AG20443 (cell line): Measurements from ENCODE around the gene SFRP5.

ENCODE experiments used
- DNase-seq: peaks from one replicate; pipeline ENCODE4 v3.0.0; 2012; ENCODE audit warnings: low spot score, mixed read lengths

SFRP5 gene

DNA sequence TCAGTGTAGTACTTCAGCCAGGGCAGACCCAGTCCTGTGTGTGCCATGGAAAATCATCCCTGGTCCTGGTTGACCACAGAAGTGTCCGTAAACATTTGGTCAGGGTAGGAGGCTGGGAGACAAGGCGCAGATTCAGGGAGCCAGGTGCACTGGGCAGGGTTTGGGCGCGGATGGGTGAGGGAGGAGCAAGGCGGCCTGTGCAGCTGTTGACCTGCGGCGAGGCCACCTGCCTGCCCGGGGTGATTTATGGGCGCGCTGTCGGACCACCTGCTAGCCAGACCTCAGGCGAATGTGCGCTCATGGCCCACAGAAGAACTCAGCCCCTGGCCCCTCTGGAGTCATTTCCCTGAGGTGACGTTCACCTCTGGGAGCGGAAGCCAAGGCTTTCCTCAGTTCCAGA lies 6.6 kb downstream of the SFRP5 start:
- no peak for DNase-seq

DNA sequence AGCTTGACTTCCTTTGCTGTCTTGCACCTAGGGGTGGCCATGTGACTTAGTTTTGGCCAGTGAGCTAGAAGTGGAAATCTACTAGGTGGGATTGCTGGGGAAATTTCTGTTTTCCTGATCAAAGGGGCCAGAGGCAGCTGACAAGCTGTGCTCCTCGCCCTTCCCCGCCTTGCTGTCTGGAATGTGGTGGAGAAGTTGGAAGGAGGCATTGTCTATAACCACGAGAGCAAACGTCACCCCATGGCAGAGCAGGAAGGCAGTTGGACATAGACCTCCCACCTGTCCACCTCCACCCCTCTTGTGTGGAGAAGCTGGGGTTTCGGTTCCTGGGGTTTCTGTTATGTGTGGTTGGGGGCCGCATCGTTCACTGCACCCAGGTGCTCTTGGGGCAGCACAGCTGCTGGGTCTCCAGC lies 7.3 kb downstream of the SFRP5 start:
- DNase-seq: no peak

DNA sequence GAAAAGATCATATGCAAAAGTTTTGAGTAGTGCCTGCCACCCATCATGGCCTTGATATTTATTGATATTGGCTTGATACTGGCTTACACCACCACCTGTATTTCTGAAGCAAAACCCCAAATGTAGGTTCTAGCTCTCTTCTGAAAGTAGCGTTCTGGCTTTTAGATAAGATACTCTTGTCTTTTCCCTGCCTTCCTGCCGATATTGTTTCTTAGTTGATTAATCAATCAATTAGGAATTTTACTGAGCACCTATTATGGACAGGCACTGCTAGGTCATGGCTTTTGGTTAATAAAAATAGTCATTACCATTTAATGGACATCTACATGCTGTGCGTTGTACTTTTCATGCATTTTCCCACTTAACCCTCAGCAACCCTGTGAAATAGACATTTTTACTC lies 7.9 kb downstream of the SFRP5 start:
- no peak for DNase-seq

DNA sequence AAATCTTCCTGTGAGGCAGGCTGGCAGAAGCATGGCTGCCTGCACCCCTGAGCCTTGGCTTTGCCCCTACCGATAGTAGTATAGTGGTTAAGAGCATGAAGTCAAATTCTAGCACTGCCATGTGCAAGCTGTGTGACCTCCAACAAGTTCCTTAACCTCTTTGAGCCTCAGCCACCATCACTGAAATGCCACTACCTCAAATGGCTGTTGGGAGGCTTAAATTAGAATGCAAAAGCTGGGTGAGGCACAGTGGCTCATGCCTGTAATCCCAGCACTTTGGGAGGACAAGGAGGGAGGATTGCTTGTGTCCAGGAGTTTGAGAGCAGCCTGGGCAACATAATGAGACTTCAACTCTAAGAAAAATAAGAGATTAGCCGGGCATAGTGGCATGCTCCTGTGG lies 8.4 kb downstream of the SFRP5 start:
- no peak for DNase-seq

DNA sequence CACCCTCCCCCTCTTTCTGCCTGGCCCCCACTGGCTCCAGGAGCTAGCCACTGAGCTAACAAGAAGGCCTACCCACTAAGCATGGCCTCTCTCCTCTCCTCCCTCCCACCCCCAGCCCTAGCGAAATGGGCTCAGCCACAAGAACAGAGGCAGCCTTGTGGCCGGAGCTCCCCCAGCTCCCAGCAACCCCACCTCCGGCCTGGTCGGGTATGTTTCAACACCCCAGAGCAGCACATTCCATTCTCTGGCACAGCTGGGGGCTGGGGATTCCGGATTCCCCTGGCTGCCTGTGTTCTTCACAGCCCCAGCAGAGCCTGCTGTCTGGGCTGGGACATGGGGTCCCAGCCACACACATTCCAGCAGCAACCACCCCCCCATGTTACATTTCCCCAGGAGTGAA lies 9.0 kb downstream of the SFRP5 start:
- DNase-seq: peak; percentile 44

DNA sequence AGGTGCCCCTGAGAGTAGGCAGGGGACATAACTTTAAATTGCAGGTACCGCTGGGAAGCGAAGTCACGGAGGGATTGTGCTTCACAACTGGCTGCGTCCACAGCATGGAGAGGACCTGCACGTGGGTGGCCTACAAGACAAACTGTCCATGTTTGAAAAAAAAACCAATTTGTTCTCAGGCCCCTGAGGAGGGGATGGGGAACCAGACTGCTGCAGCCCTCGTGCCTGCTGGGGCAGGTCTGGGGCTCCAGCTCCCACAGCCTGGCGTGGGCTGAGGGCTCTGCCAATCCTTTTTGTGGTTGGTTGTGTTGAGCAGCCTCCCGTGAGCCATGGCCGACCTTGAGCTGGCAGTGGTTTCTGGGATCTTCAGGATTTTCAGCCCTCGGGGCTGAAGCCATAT lies 9.7 kb downstream of the SFRP5 start:
- no peak for DNase-seq

DNA sequence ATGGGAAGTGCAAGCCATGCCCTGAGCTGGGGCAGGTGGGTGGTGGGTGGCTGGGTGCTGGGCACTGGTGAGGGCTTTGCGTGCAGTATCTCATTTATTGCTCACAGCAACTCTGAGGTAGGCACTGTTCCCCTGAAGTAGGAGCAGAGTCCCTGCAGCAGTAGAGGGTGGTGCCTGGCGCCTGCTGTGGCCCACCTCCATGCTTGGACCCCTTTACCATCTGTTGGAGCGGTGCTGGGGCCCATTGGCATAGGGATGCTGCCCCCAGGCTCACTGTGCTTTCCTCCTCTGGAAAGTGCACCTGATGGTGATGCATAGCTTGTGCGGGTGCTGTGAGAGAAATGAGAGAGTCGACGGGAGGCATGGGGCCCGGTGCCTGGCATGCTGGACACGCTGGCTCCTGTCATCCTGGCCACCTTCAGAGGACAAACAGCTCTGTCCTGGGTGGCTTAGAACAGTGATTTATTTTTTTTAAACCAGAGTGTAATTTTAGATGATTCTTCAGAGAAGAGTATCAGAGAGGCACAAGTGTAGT lies 10.4 kb downstream of the SFRP5 start:
- DNase-seq: no peak

DNA sequence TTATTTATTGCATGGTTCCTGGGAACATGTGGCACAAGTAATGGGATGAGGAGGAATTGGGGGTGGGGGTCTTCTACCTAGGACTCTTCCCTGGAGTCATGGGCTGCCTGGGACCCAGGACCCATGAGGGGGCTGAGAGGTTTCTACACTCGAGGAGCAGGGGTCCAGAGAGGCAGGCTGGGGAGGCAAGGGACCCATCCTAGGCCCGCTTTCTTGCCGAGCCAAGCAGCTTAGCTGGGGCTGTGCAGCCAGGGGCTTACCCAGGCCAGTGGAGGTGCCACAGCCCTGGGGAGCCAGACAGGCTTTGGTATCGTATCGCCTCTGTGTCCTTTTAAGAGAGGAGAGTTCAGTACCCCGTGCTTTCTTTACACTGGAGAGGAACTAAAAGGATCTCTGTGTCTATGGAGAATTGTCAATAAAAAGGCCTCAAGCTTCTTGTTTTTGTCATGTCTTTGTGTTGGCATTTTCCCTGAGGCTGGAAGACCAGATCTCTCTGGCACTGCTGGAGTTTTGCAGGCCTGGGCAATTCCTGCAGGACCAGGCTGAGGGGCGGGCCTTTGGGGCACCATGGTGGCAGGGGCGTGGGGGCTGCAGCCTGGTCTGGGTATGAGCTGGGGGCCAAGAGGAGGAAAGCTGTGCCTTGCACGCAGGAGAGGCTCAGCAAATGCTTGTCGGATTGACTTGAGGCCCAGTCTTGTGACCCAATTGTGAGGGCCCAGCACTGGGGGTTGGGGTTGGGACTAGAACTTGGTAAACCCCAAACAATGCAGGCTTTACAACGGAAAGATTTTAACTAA lies 11.1 kb downstream of the SFRP5 start:
- no peak for DNase-seq

DNA sequence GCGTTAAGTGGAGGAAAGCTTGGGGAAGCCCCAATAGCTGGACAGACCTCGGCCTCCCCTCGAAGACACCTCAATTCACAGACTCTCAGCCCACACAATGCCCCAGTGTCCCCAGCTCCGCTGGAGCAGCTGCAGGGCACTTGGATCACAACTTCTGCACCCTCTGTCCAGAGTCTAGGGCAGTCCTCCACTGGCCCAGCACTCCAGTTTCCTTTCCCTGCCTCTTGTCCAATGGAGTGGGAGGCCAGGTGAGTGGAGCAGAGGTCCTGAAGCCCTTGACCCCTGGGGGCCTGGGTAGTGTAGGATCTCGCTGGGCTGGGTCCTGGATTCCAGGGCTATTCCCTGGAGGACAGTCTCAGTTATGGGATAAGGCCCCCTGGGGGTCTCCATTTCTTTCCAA lies 11.9 kb downstream of the SFRP5 start:
- no peak for DNase-seq

DNA sequence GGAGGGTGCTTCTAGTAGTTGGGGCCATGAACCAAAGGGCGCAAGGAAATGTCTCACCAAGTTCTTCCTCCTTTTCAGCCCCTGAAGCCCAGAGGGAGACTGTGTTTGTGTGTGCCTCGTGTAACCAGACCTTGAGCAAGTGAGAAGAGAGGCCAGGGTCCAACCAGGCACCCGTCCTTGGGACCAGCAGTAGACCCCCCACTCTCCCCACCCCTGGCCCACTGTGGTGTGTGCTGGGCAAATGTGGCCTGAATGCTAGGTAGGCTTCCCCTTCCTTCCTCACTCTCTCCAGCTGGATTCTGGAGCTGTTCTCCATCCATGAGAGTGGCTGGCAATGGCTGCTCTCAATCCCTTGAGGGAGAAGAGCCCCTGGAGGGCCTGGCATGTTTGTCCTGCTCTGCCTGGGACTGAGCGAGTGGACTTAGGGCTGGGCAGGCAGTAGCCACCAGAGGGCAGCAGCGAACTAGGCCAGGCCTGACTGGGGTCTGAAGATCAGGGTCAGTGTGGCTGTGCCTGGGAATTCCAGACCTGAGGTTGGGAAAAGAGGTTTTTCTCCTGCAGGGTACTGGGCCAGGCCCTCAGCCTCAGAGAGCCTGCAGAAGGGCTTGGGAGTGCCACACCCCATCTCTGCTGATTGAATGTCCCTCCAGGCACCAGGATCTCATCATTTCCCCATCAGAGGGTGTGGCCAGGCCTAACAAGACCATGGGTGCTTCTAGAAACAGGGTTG lies 12.5 kb downstream of the SFRP5 start:
- DNase-seq: peak; percentile 88

DNA sequence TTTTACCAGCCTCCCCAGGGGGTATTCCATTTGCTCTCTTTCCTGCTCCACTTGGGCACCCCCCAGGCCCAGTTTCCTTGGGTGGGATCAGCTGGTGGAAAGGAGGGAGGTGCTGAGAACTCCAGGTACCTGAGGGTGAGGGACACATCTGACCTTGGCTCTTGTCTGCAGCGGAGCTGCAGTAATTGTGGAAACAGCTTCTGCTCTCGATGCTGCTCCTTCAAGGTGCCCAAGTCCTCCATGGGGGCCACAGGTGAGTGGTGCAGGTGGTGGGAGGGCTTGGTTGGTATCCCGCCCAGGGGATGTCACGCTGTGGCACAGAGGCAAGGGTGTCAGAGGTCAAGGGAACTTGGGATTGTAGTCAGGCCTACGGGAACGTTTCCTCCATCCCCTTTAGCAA lies 14.3 kb downstream of the SFRP5 start:
- peak; percentile 6 for DNase-seq

DNA sequence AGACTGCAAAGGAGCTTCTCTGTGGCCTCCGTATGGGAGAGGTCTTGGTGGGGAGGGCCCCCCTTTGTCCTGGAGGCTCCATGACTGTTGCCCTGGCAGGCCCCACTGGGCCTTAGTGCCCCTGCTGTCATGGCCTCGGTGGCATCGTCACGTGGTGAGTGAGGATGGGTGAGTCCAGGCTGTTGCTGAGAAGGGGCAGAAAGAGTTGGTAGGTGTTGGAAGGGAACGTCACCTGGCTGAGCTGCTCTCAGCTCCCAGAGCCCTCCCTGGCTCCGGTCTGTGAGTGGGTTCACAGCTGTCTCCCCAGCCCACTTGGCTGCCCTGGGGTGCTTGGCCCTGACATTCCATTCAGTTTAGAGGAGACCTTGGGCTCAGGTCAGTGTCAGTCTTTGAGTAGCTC lies 16.1 kb downstream of the SFRP5 start:
- no peak for DNase-seq

DNA sequence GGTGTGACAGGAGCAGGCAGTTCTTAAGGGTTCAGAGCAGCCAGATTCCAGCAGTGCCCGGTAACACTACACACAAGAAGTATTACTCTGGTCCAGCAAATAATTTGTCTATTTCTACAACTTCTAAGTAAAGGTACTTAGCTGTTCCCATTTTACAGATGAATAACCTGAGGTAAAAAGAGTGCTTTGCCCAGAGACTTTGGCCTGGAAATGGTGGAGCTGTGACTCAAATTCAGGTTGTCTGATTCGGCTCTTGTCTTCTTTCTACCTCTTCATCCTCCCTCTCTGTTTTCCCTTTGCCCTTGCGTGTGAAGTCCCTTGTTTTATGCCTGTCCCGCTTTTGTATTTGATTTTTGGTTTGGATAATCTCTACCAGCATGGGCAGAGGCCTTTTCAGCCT lies 17.1 kb downstream of the SFRP5 start:
- no peak for DNase-seq

DNA sequence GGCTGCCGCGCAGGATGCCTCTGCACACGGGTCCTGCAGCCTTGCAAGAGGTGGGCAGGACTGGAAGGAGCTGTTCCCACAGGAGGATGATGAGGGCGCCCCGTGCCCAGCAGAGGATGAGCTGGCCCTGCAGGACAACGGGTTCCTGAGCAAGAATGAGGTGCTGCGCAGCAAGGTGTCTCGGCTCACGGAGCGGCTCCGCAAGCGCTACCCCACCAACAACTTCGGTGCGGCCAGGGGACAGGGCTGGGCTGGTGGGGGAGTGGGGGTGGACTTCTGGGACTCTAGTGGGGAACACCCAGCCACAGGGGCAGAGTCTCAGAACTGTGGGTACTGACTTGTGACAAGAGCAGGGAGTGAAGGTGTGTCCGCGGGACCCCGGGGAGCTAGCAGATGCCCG lies 18.8 kb downstream of the SFRP5 start:
- no peak for DNase-seq

DNA sequence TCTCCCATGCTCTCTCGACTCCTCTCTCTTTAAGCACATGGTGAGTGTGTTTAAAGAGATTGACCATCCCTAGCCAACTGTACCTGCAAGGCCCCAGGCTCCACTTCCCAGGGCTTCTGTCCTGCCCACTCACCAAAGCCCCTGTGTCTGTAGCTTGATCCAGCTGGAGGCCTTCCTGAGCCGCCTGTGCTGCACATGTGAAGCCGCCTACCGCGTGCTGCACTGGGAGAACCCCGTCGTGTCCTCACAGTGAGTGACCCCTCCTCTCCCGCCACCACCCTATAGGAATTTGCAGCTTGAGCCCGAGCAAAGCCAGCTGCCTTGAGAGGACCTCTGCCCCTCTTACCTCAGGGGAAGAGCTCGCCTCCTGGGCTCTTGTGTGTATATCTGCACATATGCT lies 23.7 kb downstream of the SFRP5 start:
- DNase-seq: no peak

DNA sequence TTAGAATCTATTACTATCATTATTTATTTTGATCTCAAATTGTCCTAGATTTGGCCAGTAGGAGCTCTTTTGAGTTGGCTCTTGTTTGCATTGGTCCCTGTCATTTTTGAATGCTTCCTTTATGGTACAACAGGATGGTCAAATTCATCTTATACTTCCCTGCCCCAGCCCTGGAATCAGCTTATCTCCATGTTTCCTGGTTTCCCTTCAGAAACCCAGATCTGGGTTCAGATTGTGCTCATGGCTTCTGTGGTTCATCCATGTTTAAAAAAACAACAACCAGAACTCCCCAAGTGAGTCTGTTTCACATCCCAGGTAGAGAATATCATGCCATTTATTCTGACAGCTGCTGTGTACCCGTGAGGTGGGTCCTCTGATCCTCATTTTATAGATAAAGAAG lies 24.2 kb downstream of the SFRP5 start:
- DNase-seq: no peak

DNA sequence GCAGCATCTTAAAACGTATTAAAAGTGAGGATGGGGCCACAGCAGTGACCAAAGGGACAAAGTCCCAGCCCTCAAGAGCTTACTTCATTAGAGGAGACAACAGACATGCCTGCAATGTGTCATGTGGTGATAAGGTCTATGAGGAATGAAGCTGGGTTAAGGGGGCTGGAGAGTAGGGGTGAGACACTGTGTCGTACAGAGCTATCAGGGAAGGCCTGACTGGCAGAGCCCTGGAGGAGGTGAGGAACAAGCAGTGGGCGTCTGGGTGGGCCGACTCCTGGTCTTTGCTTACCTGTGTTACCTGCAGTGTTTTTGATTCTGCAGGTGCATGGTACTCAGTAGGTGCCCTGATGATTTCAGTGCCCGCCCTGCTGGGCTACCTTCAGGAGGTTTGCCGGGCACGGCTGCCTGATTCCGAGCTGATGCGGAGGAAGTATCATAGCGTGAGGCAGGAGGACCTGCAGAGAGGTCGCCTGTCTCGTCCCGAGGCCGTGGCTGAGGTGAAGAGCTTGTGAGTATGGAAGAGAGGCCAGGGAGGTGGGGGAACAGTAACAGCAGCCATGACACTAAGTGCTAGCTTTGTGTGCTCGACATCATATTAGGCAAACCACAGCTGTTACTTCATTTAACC lies 27.3 kb downstream of the SFRP5 start:
- DNase-seq: no peak

DNA sequence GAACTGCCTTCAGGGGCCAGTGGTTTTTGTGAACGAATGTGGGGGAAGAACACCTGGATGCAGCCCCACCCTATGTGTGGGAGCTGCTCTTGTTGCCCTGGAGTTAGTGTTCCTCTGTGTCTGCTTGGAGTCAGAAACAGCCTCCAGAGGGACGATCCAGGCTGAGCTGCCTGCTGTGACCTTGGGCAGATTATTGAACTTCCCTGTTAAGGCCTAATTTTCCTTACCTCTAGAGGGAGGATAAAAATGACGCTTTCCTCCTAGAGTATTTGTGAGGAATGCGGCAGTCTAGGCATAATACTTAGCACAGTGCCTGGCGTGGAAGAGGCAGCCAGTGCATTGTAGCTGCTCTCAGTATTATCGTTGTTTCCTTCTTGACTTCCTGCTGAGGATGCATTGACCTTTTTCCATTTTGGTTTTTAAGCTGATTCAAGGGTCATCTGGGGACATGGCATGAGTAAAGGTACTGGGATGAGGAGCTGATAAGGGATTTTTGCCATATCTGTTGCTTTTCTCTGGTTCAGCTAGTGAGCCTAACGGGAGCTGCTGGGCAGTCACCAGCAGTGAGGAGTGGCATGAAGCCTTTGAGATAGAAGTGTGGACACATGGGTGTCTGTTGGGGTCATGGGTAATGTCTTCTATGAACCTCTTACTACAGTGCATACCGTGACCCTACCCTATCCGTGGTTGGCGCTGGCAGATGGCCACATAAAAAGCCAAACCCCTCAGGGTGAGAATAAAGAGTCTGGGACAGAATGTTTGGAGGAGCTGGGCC lies 28.4 kb downstream of the SFRP5 start:
- no peak for DNase-seq

DNA sequence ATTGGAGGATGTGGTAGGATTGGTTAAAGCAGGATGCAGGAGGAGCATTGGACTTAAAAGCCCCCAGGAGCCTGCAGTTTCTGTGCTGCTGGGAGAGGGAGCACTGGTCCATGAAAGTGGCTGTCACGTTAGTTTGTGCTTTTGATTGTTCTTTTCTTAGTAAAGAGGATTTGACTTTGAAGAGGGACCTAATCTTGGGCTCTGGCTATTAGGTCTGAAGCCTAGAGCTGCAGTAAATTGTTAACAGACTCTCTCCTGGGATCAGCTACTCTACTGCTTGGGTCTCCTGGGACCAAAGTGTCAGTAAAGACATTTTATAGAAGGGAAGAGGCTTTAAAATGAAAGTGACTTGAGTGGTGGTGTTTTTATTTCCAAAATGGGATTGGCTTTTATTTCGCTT lies 31.2 kb downstream of the SFRP5 start:
- DNase-seq: no peak

DNA sequence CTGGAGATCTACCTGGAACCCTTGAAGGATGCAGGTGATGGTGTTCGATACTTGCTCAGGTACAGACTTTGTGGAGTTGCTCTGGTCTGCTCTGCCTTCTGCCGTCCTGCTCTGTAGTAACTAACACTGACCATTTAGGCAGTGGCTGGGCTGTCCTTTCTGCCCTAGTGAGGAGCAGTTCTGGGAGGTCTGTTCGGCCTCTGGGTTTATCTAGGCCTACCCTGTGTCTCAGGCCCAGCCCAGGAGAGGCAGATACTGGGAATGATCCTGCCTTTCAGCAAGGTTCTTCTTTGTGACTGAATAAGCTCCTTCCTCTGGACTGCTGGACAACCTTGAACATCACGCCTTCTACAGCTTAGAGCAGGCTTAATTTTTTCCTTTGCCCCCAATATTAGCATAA lies 33.2 kb downstream of the SFRP5 start:
- DNase-seq: no peak

DNA sequence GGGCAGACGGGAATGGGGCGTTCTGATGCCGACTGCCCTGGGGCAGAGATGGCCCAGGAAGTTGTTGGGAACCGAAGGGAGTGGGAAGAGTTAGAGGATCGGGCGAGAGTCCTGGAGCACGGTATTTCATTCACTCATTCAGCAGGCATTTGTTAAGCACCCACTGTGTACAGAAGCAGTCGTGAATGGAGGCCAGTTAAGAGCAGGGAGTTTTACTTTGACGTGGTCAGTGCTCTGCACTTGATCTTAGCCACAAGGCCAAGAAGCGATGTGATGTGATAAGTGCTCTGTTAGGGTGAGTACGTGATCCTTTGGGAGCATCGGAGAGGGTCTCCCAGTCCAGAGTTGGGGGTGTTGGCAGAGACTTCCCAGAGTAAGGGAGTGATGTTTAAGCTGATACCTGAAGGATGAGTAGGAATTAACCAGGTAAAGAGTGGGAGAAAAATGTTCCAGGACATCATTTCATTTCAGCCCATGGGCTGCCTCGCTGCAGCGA lies 34.0 kb downstream of the SFRP5 start:
- DNase-seq: no peak
